DND-41 (cell line): ENCODE measurements around the gene ZC3H12C.

Source experiments
- CTCF ChIP-seq: IDR thresholded peaks from 2 replicates; pipeline ENCODE4 v1.5.1; 2012; ENCODE audit warnings: borderline replicate concordance, low read length, moderate library complexity, mild to moderate bottlenecking; ENCODE audit not compliant: poor library complexity, severe bottlenecking; ENCODE audit errors: extremely low read depth
- EZH2 ChIP-seq: IDR thresholded peaks from 3 replicates; pipeline ENCODE4 v1.6.1; 2012; ENCODE audit warnings: borderline replicate concordance, low read depth, mild to moderate bottlenecking, moderate library complexity, low read length, inconsistent platforms; ENCODE audit not compliant: severe bottlenecking

- TF ChIP-seq CTCF, result no peak
- TF ChIP-seq EZH2, result no peak
These were observed 92.4 kb downstream of the ZC3H12C start for GRCh38 chr11:110185599-110185998.
